Breast epithelium (tissue), 4 donors: Measurements from ENCODE around the gene MYOT. TPM values are rescaled to one million over a fixed set of nuclear protein-coding genes. Genes with fewer than 3 reads are reported as not detected.

Source experiments
- DNase-seq, 2 donors: peaks; one replicate each; pipeline ENCODE4 v3.0.0-alpha.2; 2019; ENCODE audit warnings: low spot score in 2 of 2
- H3K27ac ChIP-seq, 2 donors: fragments of 200-600 bp; sonication (generic) in 1 of 2; one replicate each; pipeline ENCODE4 v1.5.1; 2016 to 2019; ENCODE audit warnings: mild to moderate bottlenecking in 1 of 2
- H3K27me3 ChIP-seq, 2 donors: fragments of 200-600 bp; sonication (generic) in 1 of 2; one replicate each; pipeline versions ENCODE4 v1.5.1 to v1.6.0; 2017 to 2019; ENCODE audit warnings: control low read depth in 1 of 2, mild to moderate bottlenecking in 1 of 2
- H3K36me3 ChIP-seq: fragments of 200-600 bp; one replicate; pipeline ENCODE4 v1.5.1; 2019
- H3K4me1 ChIP-seq, 2 donors: fragments of 200-600 bp; sonication (generic); one replicate each; pipeline ENCODE4 v1.5.1; 2016 to 2019; ENCODE audit warnings: control low read depth in 1 of 2
- H3K4me3 ChIP-seq, 3 donors: fragments of 200-600 bp; sonication (generic); 1 replicate in 2 of 3; 2 replicates in 1 of 3; pipeline ENCODE4 v1.5.1; 2016 to 2019; ENCODE audit warnings: mild to moderate bottlenecking in 3 of 3, moderate library complexity in 2 of 3
- H3K9me3 ChIP-seq, 2 donors: fragments of 200-600 bp; sonication (generic) in 1 of 2; one replicate each; pipeline ENCODE4 v1.5.1; 2016 to 2019; ENCODE audit warnings: control low read depth in 1 of 2
- CTCF ChIP-seq, 3 donors: fragments of 450-650 bp; IDR thresholded peaks; one replicate each; pipeline ENCODE4 v1.5.1; 2016 to 2017; ENCODE audit warnings: antibody characterized with exemption in 3 of 3, mild to moderate bottlenecking in 3 of 3, moderate library complexity in 3 of 3
- POLR2A ChIP-seq: fragments of 450-650 bp; IDR thresholded peaks from one replicate; pipeline ENCODE4 v1.6.1; 2016; ENCODE audit warnings: antibody characterized with exemption, mild to moderate bottlenecking, moderate library complexity
- POLR2AphosphoS5 ChIP-seq, 3 donors: sonication (generic); formaldehyde crosslinking; IDR thresholded peaks; one replicate each; pipeline ENCODE4 v1.6.1; 2017; ENCODE audit warnings: antibody characterized with exemption in 3 of 3
- intact Hi-C: fragments of 100-400 bp; cut with DNase I; formaldehyde crosslinking; loops from one replicate; pipeline ENCODE4 v1.15.1; 2023; ENCODE audit warnings: low total_unique reads
- total RNA-seq, 3 donors: library from RNA; depleted of rRNA; stranded (reverse); fragments of >200 nt; gene quantifications; one replicate each; pipeline ENCODE4 v1.1.0, GENCODE V29; 2016

MYOT gene
- total RNA-seq, 3 donors from 2014 or later = 2.3 to 11.0 (median 4.7) TPM

- no peak for DNase-seq
- H3K4me3 ChIP-seq = no peak overlapping the region
- TF ChIP-seq POLR2AphosphoS5 (IDR thresholded peaks at IDR 0.05) (no peak), POLR2A (no peak), CTCF (IDR thresholded peaks at IDR 0.05) (no peak)
- no peaks in the 10 kb centered on the region for H3K36me3 ChIP-seq
- intact Hi-C loops = no loop called here
- no peaks in the 10 kb centered on the region for H3K9me3 ChIP-seq
- H3K4me1 ChIP-seq = no peaks in the 10 kb centered on the region
- no peak overlapping the region for H3K27ac ChIP-seq
- H3K27me3 ChIP-seq = no peaks in the 10 kb centered on the region
These were observed 895 bp upstream of the MYOT start for GRCh38 chr5:137866541-137867388.

- DNase-seq = no peak
- Histone ChIP-seq H3K36me3 (no peaks in the 10 kb centered on the region), H3K9me3 (no peaks in the 10 kb centered on the region), H3K4me1 (no peaks in the 10 kb centered on the region), H3K4me3 (no peak overlapping the region), H3K27ac (no peak overlapping the region), H3K27me3 (no peaks in the 10 kb centered on the region)
- TF ChIP-seq CTCF (IDR thresholded peaks at IDR 0.05) = no peak
- no peak for TF ChIP-seq POLR2AphosphoS5 (IDR thresholded peaks at IDR 0.05)
- TF ChIP-seq POLR2A = no peak
- intact Hi-C loops = no loop called here
These were observed 3.1 kb downstream of the MYOT start for GRCh38 chr5:137870647-137871339.

- TF ChIP-seq CTCF (IDR thresholded peaks at IDR 0.05) (no peak), POLR2AphosphoS5 (IDR thresholded peaks at IDR 0.05) (no peak), POLR2A (no peak)
- Histone ChIP-seq H3K27ac (no peak overlapping the region), H3K27me3 (no peaks in the 10 kb centered on the region), H3K4me1 (no peaks in the 10 kb centered on the region), H3K4me3 (no peak overlapping the region), H3K9me3 (no peaks in the 10 kb centered on the region), H3K36me3 (no peaks in the 10 kb centered on the region)
- DNase-seq = no peak
- intact Hi-C loops = no loop called here
These were observed 3.9 kb downstream of the MYOT start for GRCh38 chr5:137871571-137871970.

- intact Hi-C loops = no loop called here
These were observed 4.8 kb downstream of the MYOT start for GRCh38 chr5:137872466-137872865.

More at GRCh38 chr5:137872466-137872865, 4.8 kb downstream of the MYOT start:
- TF ChIP-seq POLR2AphosphoS5 (IDR thresholded peaks at IDR 0.05) = no peak
- TF ChIP-seq POLR2A = no peak
- no peak for TF ChIP-seq CTCF (IDR thresholded peaks at IDR 0.05)
- Histone ChIP-seq H3K27me3 (no peaks in the 10 kb centered on the region), H3K27ac (no peak overlapping the region), H3K4me3 (no peak overlapping the region), H3K36me3 (no peaks in the 10 kb centered on the region), H3K9me3 (no peaks in the 10 kb centered on the region), H3K4me1 (no peaks in the 10 kb centered on the region)
- no peak for DNase-seq
